Skeletal muscle tissue (tissue), 4 donors: Measurements from ENCODE around the gene TRRAP. TPM values are rescaled to one million over a fixed set of nuclear protein-coding genes. Genes with fewer than 3 reads are reported as not detected.

Experiments
- H3K27ac ChIP-seq: one replicate; pipeline ENCODE4 v1.7.0; 2013; ENCODE audit warnings: mild to moderate bottlenecking, low read depth, low read length, inconsistent platforms
- H3K27me3 ChIP-seq, 3 donors: one replicate each; pipeline ENCODE4 v1.7.0; 2013; ENCODE audit warnings: low read length in 3 of 3; ENCODE audit not compliant: control insufficient read depth in 3 of 3, insufficient read depth in 3 of 3
- H3K36me3 ChIP-seq, 3 donors: one replicate each; pipeline ENCODE4 v1.7.0; 2013; ENCODE audit warnings: low read length in 3 of 3; ENCODE audit not compliant: control insufficient read depth in 3 of 3, insufficient read depth in 3 of 3
- H3K4me1 ChIP-seq, 3 donors: one replicate each; pipeline ENCODE4 v1.7.0; 2013; ENCODE audit warnings: low read length in 3 of 3, mild to moderate bottlenecking in 3 of 3; ENCODE audit not compliant: control insufficient read depth in 3 of 3, insufficient read depth in 3 of 3
- H3K4me3 ChIP-seq, 3 donors: one replicate each; pipeline ENCODE4 v1.7.0; 2013; ENCODE audit warnings: low read length in 3 of 3
- H3K9ac ChIP-seq, 3 donors: one replicate each; pipeline ENCODE4 v1.7.0; 2013; ENCODE audit warnings: low read length in 3 of 3, mild to moderate bottlenecking in 3 of 3, moderate library complexity in 2 of 3, low read depth in 1 of 3
- H3K9me3 ChIP-seq, 3 donors: one replicate each; pipeline ENCODE4 v1.7.0; 2013; ENCODE audit warnings: low read length in 3 of 3; ENCODE audit not compliant: control insufficient read depth in 3 of 3
- total RNA-seq: library from RNA; depleted of rRNA; stranded (reverse); fragments of >200 nt; gene quantifications from one replicate; pipeline ENCODE4 v1.2.3, GENCODE V29; 2014
- donor health status: Osteomylitis.

Gene TRRAP
- total RNA-seq, 1 donor from 2014 or later, result 20.4 TPM

DNA sequence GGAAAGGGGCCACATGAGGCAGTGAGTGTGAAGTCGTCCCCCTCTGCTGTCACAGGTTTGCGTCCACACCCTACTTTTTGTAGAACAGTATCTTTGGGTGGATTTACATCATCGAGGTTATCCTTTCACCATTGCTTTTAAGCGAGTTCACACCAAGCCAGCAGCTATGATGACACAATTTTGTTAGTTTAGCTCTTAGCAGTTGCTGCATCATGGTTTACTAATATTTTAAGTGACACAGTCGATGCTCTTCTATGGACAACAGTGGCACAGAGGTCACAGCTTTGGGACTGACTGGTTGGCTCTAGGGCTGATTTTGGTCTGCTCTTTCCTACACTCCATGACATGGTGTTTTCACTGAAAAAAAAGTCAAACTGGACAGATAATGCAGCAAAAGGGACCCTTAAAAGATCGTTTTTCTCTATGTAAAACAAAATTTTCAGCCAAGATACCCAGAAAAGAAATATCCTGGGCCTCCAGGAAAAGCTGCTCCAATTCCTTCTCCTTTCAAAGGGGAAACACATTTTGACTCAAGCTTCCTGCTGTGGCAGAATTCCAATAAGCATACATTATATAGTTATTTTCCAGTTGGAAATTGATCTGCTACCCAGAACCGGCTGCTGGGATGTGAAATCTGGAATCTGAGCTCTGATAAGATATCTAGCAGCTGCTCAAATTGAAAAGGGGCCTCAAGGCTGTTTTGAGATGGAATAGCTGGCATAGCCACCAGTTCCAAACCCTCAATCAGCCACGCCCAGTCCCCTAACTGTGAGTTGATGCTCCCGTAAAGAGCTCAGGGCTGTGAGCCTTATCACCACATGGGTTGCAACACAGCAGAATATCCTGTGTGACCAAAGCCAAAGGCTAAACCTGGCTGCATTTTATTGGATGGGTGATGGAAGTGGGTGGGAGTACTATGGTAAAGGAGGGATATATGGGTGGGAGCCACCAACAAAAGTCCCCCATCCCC lies 151.4 kb downstream of the TRRAP start:
- Histone ChIP-seq H3K27me3 (no peaks in the 10 kb centered on the region), H3K4me3 (no peak overlapping the region), H3K4me1 (peaks cover 6 to 21% (median 7%) of the 10 kb centered on the region in 3 donors), H3K27ac (peak overlapping the region; percentile 71), H3K36me3 (peaks cover 49 to 52% (median 52%) of the 10 kb centered on the region in 3 donors), H3K9ac (no peak overlapping the region), H3K9me3 (no peaks in the 10 kb centered on the region)

DNA sequence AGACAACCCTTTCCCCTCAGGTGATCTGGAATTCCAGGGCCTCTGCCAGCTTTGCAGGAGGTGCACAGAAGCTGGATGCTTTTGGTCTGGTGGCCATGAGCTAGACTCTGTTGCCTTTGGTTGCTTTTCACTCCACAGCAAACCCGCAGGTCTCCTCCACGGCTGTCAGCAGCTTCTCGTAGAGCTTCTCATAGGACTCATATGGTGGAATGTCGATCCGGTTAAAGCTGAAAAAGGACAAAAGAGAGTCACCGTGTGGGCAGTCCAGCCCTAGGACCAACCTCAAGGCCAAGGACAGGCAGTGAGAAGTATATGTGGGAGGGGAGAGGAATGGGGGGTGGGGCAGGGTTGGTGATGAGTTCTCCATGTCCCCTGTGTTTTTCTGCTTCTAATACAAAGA lies 152.1 kb downstream of the TRRAP start:
- Histone ChIP-seq H3K36me3 (peaks cover 56 to 59% (median 59%) of the 10 kb centered on the region in 3 donors), H3K9me3 (no peaks in the 10 kb centered on the region), H3K4me1 (peaks cover 6 to 21% (median 7%) of the 10 kb centered on the region in 3 donors), H3K9ac (no peak overlapping the region), H3K4me3 (no peak overlapping the region), H3K27ac (peak overlapping the region; percentile 71), H3K27me3 (no peaks in the 10 kb centered on the region)

DNA sequence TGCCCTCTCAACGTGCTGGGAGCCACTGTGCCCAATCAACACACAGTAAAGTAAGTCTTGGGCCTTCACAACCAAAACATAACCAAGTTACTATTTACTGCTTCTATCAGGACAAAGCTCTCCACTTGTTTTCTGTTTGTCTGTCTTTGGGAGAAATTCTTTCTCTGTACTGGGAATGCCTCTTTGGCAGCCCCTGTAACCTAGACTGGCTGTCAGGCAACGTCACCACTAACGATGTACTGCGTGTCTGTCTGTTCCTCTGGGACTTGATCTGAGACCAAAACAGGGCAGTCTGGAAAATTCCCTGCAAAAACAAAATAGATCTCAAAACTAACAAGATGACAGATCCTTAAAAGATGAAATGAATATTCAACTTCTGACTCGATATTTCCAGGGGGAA lies 152.6 kb downstream of the TRRAP start:
- Histone ChIP-seq H3K4me3 (no peak overlapping the region), H3K9me3 (no peaks in the 10 kb centered on the region), H3K36me3 (peaks cover 61 to 64% (median 62%) of the 10 kb centered on the region in 3 donors), H3K4me1 (peaks cover 6 to 21% (median 7%) of the 10 kb centered on the region in 3 donors), H3K27ac (peak overlapping the region; percentile 80), H3K27me3 (no peaks in the 10 kb centered on the region), H3K9ac (no peak overlapping the region)

DNA sequence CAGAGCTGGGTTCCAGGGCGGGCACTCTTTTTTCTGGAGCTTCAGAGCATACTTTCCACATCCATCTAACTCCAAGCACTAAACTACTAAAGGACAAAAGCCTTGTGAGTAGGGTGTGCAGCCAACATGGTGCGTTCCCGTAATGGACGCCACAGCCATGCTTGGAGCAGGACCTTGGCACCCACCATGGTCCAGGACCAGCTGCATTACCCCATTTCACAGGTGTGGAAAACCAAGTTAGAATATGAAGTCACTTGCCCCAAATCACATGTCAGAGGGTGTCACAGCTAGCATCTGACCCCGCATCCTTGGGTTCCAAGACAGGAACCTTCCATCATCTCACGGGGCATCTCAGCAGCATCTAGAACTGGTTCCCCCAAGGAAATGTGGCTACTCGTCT lies 153.2 kb downstream of the TRRAP start:
- Histone ChIP-seq H3K4me1 (peaks cover 6 to 21% (median 7%) of the 10 kb centered on the region in 3 donors), H3K9me3 (no peaks in the 10 kb centered on the region), H3K9ac (no peak overlapping the region), H3K27me3 (no peaks in the 10 kb centered on the region), H3K36me3 (peaks cover 62 to 68% (median 64%) of the 10 kb centered on the region in 3 donors), H3K4me3 (no peak overlapping the region), H3K27ac (peak overlapping the region; percentile 80)

DNA sequence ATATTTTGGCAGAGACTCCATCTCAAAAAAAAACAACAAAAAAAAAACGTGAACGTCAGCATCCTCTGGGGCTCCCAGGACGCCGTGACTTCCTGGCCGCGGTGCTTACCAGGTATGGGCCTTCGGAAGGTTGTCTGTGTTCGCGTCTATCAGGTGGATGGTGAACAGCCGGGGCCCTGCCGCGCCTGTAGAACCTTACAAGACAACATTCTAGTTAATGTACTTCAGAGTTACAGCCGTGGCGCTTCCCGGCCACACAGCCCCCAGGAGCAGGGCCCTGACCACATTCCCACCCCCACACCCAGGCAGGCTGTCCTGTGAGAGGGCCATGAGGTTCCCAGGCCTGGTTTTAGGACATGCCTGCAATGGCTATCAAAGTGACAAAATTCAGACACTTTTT lies 154.6 kb downstream of the TRRAP start:
- H3K36me3 ChIP-seq, result peaks cover 70 to 78% (median 76%) of the 10 kb centered on the region in 3 donors
- no peaks in the 10 kb centered on the region for H3K9me3 ChIP-seq
- no peak overlapping the region for H3K4me3 ChIP-seq
- peaks cover 6 to 21% (median 7%) of the 10 kb centered on the region in 3 donors for H3K4me1 ChIP-seq
- H3K27ac ChIP-seq, result no peak overlapping the region
- H3K9ac ChIP-seq, result no peak overlapping the region
- H3K27me3 ChIP-seq, result no peaks in the 10 kb centered on the region

DNA sequence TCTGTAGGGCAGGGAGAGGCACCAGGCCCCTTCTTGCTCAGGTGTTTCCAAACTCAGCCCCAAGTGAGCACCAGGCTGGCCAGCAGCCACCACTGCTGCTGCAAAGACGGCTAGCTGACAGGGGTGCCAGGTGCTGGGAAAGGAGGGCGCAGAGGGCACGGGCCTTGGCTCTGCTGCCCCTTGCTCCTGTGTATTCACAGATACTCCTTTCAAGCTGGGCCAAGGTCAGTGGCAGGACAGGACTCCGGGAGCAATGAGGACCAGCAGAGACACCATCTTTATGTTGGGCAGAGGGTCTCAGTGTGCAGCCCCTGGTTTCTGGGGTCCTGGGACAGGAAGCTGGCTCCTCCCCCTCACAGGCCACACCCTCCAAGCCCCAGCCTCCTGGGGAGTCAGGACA lies 155.4 kb downstream of the TRRAP start:
- H3K36me3 ChIP-seq, result peaks cover 70 to 80% (median 78%) of the 10 kb centered on the region in 3 donors
- H3K9ac ChIP-seq, result no peak overlapping the region
- H3K27ac ChIP-seq, result no peak overlapping the region
- H3K27me3 ChIP-seq, result no peaks in the 10 kb centered on the region
- peaks cover 6 to 21% (median 7%) of the 10 kb centered on the region in 3 donors for H3K4me1 ChIP-seq
- no peaks in the 10 kb centered on the region for H3K9me3 ChIP-seq
- no peak overlapping the region for H3K4me3 ChIP-seq

DNA sequence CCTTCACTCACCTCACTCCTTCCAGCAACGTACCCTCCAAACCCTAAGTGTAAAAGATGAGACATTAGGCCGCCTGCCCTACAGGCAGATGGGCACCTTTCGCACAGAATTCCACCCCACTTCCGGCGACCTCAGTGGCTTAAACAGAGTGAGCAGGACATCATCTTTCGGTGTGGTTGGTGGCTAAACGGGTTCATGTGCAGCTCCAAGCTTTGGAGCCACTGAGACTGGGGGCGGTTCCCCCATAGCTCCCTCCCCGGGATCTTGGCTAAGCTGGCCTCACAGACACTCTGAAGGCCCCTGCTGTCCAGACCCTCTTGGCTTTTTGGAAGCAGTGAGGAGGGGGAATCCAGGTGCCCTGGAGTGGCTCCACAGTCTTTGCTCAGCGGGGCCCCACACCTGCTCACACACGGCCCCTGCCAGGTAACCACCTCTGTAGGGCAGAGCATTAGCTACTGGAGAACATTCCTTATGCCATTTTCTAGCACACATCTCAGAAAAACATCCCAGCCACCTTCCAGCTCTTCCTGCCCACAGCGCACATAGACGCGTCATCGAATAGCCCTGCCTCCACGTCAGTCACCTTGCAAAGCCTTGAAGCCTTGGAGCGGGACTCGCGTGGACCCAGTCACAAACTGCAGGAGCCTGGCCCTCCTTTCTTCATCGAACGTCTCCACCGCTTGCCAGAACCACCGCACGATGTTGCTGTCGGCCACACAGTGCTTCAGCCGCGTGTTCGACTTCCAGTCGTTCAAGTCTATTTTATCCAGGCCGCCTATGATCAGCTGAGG lies 156.8 kb downstream of the TRRAP start:
- Histone ChIP-seq H3K27ac (no peak overlapping the region), H3K36me3 (peaks cover 71 to 73% (median 72%) of the 10 kb centered on the region in 3 donors)

DNA sequence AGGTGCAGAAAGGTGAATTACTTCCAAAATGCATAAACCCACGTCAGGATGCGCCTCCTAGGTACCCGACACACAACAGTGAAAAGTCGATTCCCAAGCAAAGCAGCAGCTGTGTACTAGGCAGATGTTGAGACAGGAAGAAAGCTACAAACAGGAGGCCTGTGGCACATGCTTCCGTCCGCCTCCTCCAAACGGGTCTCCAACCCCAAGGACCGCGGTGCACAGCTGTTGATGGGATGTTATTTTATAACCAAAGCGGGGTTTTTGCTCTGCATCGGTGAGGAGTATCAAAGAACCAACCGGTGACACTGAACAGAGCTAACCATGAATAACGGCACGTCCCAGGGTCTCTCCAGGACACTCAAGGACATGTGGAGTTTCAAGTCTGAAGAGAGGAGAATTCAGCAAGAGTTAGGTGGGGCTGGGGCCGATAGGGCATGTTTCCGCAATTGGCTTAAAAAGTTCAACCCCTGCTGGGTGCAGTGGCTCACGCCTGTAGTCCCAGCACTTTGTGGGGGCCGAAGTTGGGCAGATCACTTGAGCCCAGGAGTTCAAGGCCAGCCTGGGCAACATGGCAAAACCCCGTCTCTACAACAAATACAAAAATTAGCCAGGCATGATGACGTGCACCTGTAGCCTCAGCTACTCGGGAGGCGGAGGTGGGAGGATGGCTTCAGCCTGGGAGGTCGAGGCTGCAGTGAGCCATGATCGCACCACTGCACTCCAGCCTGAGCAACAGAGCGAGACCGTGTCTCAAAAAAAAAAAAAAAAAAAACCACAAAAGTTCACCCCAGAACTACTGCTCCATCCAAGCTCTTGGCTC lies 157.6 kb downstream of the TRRAP start:
- Histone ChIP-seq H3K4me1 (peaks cover 7 to 15% (median 13%) of the 10 kb centered on the region in 3 donors), H3K27me3 (no peaks in the 10 kb centered on the region), H3K9me3 (no peaks in the 10 kb centered on the region), H3K9ac (no peak overlapping the region), H3K4me3 (no peak overlapping the region), H3K36me3 (peaks cover 71 to 73% (median 72%) of the 10 kb centered on the region in 3 donors), H3K27ac (no peak overlapping the region)

More for the DNA sequence above, 156.8 kb downstream of the TRRAP start:
- H3K4me3 ChIP-seq, result no peak overlapping the region
- no peaks in the 10 kb centered on the region for H3K9me3 ChIP-seq
- peak overlapping the region in 1 of 3 donors; percentile 8 for H3K9ac ChIP-seq
- H3K27me3 ChIP-seq, result no peaks in the 10 kb centered on the region
- peaks cover 6 to 14% (median 7%) of the 10 kb centered on the region in 3 donors for H3K4me1 ChIP-seq

DNA sequence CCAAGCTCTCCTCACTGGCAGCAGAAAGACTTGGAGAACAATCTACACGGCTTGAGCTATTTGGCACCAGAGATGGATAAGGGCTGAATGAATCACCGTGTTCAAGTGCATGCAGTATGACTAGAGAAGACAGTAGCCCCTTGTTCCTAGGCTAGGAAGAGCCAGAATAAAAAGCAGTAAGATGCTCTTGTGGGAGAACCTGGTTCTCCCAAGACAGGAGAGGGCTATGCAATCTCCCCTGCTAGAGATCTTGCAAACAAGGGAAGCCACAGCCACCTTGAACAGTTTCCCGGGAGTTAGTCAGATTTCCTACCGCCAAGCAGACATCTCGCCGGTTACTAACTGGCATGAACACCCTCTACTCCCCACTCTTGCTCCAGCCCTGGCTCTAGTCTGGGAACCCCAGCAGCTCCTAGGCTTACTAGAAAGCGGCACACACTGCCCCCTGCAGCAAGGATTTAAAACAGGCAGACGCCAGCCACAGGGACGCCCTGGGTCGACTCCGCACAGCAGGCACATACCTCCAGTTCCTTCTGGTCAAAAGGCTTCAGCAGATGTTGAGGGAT lies 158.3 kb downstream of the TRRAP start:
- Histone ChIP-seq H3K4me3 (no peak overlapping the region), H3K36me3 (peaks cover 71 to 75% (median 72%) of the 10 kb centered on the region in 3 donors), H3K9me3 (no peaks in the 10 kb centered on the region), H3K9ac (no peak overlapping the region), H3K27ac (no peak overlapping the region), H3K4me1 (peaks cover 5 to 12% (median 10%) of the 10 kb centered on the region in 3 donors), H3K27me3 (no peaks in the 10 kb centered on the region)
